HCT116 (cell line): Measurements from ENCODE around the gene CEP72. TPM values are rescaled to one million over a fixed set of nuclear protein-coding genes. Genes with fewer than 3 reads are reported as not detected.

Experiments
- ATAC-seq: fragments of 200-7000 bp; cut with Tn5 transposase; 2 replicates; pipeline ENCODE4 v1.9.1; 2020; ENCODE audit warnings: mild to moderate bottlenecking, moderate library complexity
- BruUV-seq: library from RNA; stranded (reverse); fragments of 400-500 nt; replicated peaks from 2 replicates; lab custom pipeline; 2021; lab: Mats Ljungman, UMichigan
- CTCF ChIA-PET: fragments of 300-600 bp; sonication (Branson Sonifier 250); formaldehyde crosslinking; loops from one replicate; lab custom pipeline; 2021; ENCODE audit warnings: antibody characterized with exemption; lab: Charles Lee
- POLR2A ChIA-PET: fragments of 300-600, 350-600 bp; sonication (Branson Sonifier 250); formaldehyde crosslinking; loops from one replicate; lab custom pipeline; 2021; ENCODE audit warnings: antibody characterized with exemption; lab: Charles Lee
- RAD21 ChIA-PET, 2 experiments: fragments of 300-600 bp; sonication (Branson Sonifier 250); formaldehyde crosslinking; loops; one replicate each; lab custom pipeline; 2023; ENCODE audit warnings: low total read pairs in 2 of 2; ENCODE audit not compliant: uncharacterized antibody in 2 of 2, unreplicated experiment in 2 of 2, low non-redundant PET in 1 of 2; lab: Charles Lee
- DNase-seq: peaks from one replicate; pipeline ENCODE4 v3.0.0-alpha.2; 2010; ENCODE audit warnings: low read depth, low spot score
- H2AFZ ChIP-seq: fragments of 200-600 bp; shearing (Covaris generic), sonication (generic); 2 replicates; pipeline ENCODE4 v1.6.1; 2017; ENCODE audit warnings: low read depth, mixed run types, mixed read lengths, antibody characterized with exemption, low read length; ENCODE audit not compliant: poor library complexity, severe bottlenecking
- H3K27ac ChIP-seq: 2 replicates; pipeline ENCODE4 v1.5.1; 2012; ENCODE audit warnings: low read depth, low read length
- H3K27me3 ChIP-seq: fragments of 200-600 bp; sonication (generic); 2 replicates; pipeline ENCODE4 v1.6.1; 2016; ENCODE audit warnings: mixed run types, low read length, mixed read lengths; ENCODE audit not compliant: insufficient read depth
- H3K36me3 ChIP-seq, 2 experiments: fragments of 200-500 bp in 1 of 2; fragments of 200-600 bp in 1 of 2; sonication (Bioruptor generic) in 1 of 2; sonication (generic) in 1 of 2; 2 replicates each; pipeline versions ENCODE4 v1.5.1 to v1.6.1; 2014 to 2016; ENCODE audit warnings: low read length in 2 of 2, inconsistent platforms in 1 of 2, mixed read lengths in 1 of 2, mixed run types in 1 of 2; ENCODE audit not compliant: insufficient read depth in 2 of 2, control insufficient read depth in 1 of 2
- H3K4me1 ChIP-seq, 2 experiments: fragments of 200-600 bp in 1 of 2; sonication (generic) in 1 of 2; 2 replicates each; pipeline versions ENCODE4 v1.5.1 to v1.6.1; 2012 to 2017; ENCODE audit warnings: low read length in 2 of 2, inconsistent platforms in 1 of 2, mild to moderate bottlenecking in 1 of 2, mixed read lengths in 1 of 2, mixed run types in 1 of 2, moderate library complexity in 1 of 2; ENCODE audit not compliant: insufficient read depth in 2 of 2, control insufficient read depth in 1 of 2
- H3K4me2 ChIP-seq: fragments of 200-600 bp; sonication (generic); 2 replicates; pipeline ENCODE4 v1.6.1; 2017; ENCODE audit warnings: mixed run types, low read length, mixed read lengths
- H3K4me3 ChIP-seq, 2 experiments: fragments of 200-600 bp in 1 of 2; sonication (generic) in 1 of 2; replicated peaks in 1 of 2; 2 replicates each; pipeline ENCODE4 v1.5.1; 2011 to 2016; ENCODE audit warnings: low read length in 2 of 2, control low read depth in 1 of 2, low read depth in 1 of 2, mild to moderate bottlenecking in 1 of 2, mixed read lengths in 1 of 2, mixed run types in 1 of 2
- H3K79me2 ChIP-seq: fragments of 200-600 bp; sonication (generic); 2 replicates; pipeline ENCODE4 v1.6.1; 2017; ENCODE audit warnings: mild to moderate bottlenecking, mixed run types, low read length, moderate library complexity, mixed read lengths; ENCODE audit not compliant: insufficient read depth
- H3K9ac ChIP-seq: fragments of 200-600 bp; sonication (generic); 2 replicates; pipeline ENCODE4 v1.6.1; 2016; ENCODE audit warnings: low read length, mixed read lengths
- H3K9me2 ChIP-seq: fragments of 200-600 bp; sonication (generic), shearing (Covaris generic); 2 replicates; pipeline ENCODE4 v1.6.1; 2017; ENCODE audit warnings: mixed run types, mild to moderate bottlenecking, moderate library complexity; ENCODE audit not compliant: insufficient read depth
- H3K9me3 ChIP-seq, 2 experiments: fragments of 200-500 bp in 1 of 2; fragments of 200-600 bp in 1 of 2; sonication (Bioruptor generic) in 1 of 2; sonication (generic) in 1 of 2; 2 replicates each; pipeline ENCODE4 v1.6.1; 2014 to 2017; ENCODE audit warnings: low read length in 2 of 2, mixed read lengths in 2 of 2, inconsistent platforms in 1 of 2, low read depth in 1 of 2, mild to moderate bottlenecking in 1 of 2, mixed run types in 1 of 2, moderate library complexity in 1 of 2; ENCODE audit not compliant: control insufficient read depth in 1 of 2, insufficient read depth in 1 of 2
- H4K20me1 ChIP-seq: fragments of 200-600 bp; sonication (generic), shearing (Covaris generic); 2 replicates; pipeline ENCODE4 v1.6.1; 2017; ENCODE audit warnings: mixed run types, mild to moderate bottlenecking, moderate library complexity; ENCODE audit not compliant: insufficient read depth
- CBX3 ChIP-seq: IDR thresholded peaks from 2 replicates; pipeline ENCODE4 v1.6.1; 2012; ENCODE audit warnings: low read depth
- CEBPB ChIP-seq: IDR thresholded peaks from 2 replicates; pipeline ENCODE4 v1.6.1; 2012; ENCODE audit warnings: low read depth
- ELF1 ChIP-seq: IDR thresholded peaks from 2 replicates; pipeline ENCODE4 v1.6.1; 2012; ENCODE audit warnings: low read depth, borderline replicate concordance
- EZH2 ChIP-seq: fragments of 200-600 bp; sonication (generic); IDR thresholded peaks from 2 replicates; pipeline ENCODE4 v1.6.1; 2017; ENCODE audit warnings: antibody characterized with exemption, mixed run types
- EZH2phosphoT487 ChIP-seq: fragments of 200-600 bp; IDR thresholded peaks from 2 replicates; pipeline ENCODE4 v1.6.1; 2018; ENCODE audit warnings: antibody characterized with exemption, borderline replicate concordance
- JUND ChIP-seq: IDR thresholded peaks from 2 replicates; pipeline ENCODE4 v1.6.1; 2012
- SRF ChIP-seq: IDR thresholded peaks from 2 replicates; pipeline ENCODE4 v1.6.1; 2012; ENCODE audit warnings: low read depth
- TCF7L2 ChIP-seq: IDR thresholded peaks from 2 replicates; pipeline ENCODE4 v1.7.0; 2011; ENCODE audit warnings: borderline replicate concordance, inconsistent platforms; ENCODE audit not compliant: insufficient read depth, insufficient read length; ENCODE audit errors: extremely low read depth
- YY1 ChIP-seq: IDR thresholded peaks from 2 replicates; pipeline ENCODE4 v1.6.1; 2011; ENCODE audit warnings: low read length, low read depth, moderate library complexity, mild to moderate bottlenecking; ENCODE audit not compliant: insufficient replicate concordance; ENCODE audit errors: extremely low read depth
- ZBTB33 ChIP-seq: IDR thresholded peaks from 2 replicates; pipeline ENCODE4 v1.6.1; 2011; ENCODE audit warnings: mild to moderate bottlenecking, low read length, moderate library complexity; ENCODE audit not compliant: insufficient replicate concordance; ENCODE audit errors: extremely low read depth
- ZNF274 ChIP-seq: fragments of 200-500 bp; sonication (Bioruptor generic); IDR thresholded peaks from 2 replicates; pipeline ENCODE4 v1.6.1; 2014; ENCODE audit warnings: mild to moderate bottlenecking, low read depth, low read length, inconsistent platforms
- intact Hi-C: fragments of 100-400 bp; cut with micrococcal nuclease; formaldehyde crosslinking; loops from 2 replicates; pipeline ENCODE4 v1.10.0; 2022
- total RNA-seq: library from RNA; stranded (reverse); gene quantifications from one replicate; pipeline ENCODE4 v1.2.1, GENCODE V29; 2021; ENCODE audit not compliant: unreplicated experiment
- TF ChIP-seq, protein P1 (sequence below): IDR thresholded peaks from 2 replicates; pipeline ENCODE4 v1.6.1; 2012; ENCODE audit warnings: low read depth
- TF ChIP-seq, protein P2 (sequence below): IDR thresholded peaks from 2 replicates; pipeline ENCODE4 v1.6.1; 2012

Gene CEP72
- total RNA-seq, 1 experiment from 2014 or later, result 25.6 TPM

- no peak for TF ChIP-seq EZH2
- TF ChIP-seq, all 23 proteins: peak for 0
- RAD21 ChIA-PET, result no interaction called here
Measured at GRCh38 chr5:584216-584615, 27.9 kb upstream of the CEP72 start.

DNA sequence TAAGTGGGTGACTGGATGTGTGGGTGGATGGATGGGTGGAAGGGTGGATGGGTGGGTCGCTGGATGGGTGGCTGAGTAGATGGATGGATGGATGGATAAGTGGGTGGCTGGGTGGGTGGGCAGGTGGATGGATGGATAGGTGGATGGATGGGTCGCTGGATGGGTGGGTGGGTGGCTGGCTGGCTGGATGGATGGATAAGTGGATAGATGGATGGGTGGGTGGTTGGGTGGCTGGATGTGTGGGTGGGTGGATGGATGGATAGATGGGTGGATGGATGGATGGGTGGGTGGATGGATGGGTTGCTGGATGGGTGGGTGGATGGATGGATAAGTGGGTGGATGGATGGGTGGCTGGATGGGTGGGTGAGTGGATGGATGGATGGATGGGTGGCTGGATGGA lies 27.3 kb upstream of the CEP72 start:
- ATAC-seq (no peak), DNase-seq (no peak)
- Histone ChIP-seq H3K9me2 (no peaks in the 10 kb centered on the region), H2AFZ (no peak overlapping the region), H3K27me3 (peaks cover 4% of the 10 kb centered on the region; the same call in 1 of the 2 replicates), H3K79me2 (no peaks in the 10 kb centered on the region), H4K20me1 (no peaks in the 10 kb centered on the region), H3K4me2 (no peak overlapping the region), H3K4me3 (no peak overlapping the region), H3K4me1 (no peaks in the 10 kb centered on the region), H3K27ac (no peak overlapping the region), H3K9ac (no peak overlapping the region), H3K9me3 (no peaks in the 10 kb centered on the region), H3K36me3 (no peaks in the 10 kb centered on the region)
- TF ChIP-seq, protein P1, sequence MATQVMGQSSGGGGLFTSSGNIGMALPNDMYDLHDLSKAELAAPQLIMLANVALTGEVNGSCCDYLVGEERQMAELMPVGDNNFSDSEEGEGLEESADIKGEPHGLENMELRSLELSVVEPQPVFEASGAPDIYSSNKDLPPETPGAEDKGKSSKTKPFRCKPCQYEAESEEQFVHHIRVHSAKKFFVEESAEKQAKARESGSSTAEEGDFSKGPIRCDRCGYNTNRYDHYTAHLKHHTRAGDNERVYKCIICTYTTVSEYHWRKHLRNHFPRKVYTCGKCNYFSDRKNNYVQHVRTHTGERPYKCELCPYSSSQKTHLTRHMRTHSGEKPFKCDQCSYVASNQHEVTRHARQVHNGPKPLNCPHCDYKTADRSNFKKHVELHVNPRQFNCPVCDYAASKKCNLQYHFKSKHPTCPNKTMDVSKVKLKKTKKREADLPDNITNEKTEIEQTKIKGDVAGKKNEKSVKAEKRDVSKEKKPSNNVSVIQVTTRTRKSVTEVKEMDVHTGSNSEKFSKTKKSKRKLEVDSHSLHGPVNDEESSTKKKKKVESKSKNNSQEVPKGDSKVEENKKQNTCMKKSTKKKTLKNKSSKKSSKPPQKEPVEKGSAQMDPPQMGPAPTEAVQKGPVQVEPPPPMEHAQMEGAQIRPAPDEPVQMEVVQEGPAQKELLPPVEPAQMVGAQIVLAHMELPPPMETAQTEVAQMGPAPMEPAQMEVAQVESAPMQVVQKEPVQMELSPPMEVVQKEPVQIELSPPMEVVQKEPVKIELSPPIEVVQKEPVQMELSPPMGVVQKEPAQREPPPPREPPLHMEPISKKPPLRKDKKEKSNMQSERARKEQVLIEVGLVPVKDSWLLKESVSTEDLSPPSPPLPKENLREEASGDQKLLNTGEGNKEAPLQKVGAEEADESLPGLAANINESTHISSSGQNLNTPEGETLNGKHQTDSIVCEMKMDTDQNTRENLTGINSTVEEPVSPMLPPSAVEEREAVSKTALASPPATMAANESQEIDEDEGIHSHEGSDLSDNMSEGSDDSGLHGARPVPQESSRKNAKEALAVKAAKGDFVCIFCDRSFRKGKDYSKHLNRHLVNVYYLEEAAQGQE, result no peak
- TF ChIP-seq EZH2 (no peak), YY1 (no peak), ELF1 (no peak), JUND (no peak), EZH2phosphoT487 (no peak), SRF (no peak), CBX3 (no peak), ZNF274 (no peak), TCF7L2 (no peak), CEBPB (no peak), ZBTB33 (no peak)
- TF ChIP-seq, protein P2, sequence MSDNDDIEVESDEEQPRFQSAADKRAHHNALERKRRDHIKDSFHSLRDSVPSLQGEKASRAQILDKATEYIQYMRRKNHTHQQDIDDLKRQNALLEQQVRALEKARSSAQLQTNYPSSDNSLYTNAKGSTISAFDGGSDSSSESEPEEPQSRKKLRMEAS, result no peak
- POLR2A ChIA-PET, result no interaction called here
- intact Hi-C loops, result no loop called here
- RAD21 ChIA-PET, result no interaction called here
- CTCF ChIA-PET, result no interaction called here
- no TSS peak for BruUV-seq

More at GRCh38 chr5:584216-584615, 27.9 kb upstream of the CEP72 start:
- ChIA-PET CTCF (no interaction called here), POLR2A (no interaction called here)
- no peak overlapping the region for H3K4me2 ChIP-seq
- H3K27me3 ChIP-seq, result peaks cover 8% of the 10 kb centered on the region; the same call in 1 of the 2 replicates
- no peaks in the 10 kb centered on the region for H3K4me1 ChIP-seq
- no peak overlapping the region for H3K27ac ChIP-seq
- no peaks in the 10 kb centered on the region for H3K36me3 ChIP-seq
- ATAC-seq (no peak), DNase-seq (no peak)
- intact Hi-C loops, result no loop called here
- H2AFZ ChIP-seq, result no peak overlapping the region
- H3K9me2 ChIP-seq, result no peaks in the 10 kb centered on the region
- H3K79me2 ChIP-seq, result no peaks in the 10 kb centered on the region
- BruUV-seq, result no TSS peak
- no peaks in the 10 kb centered on the region for H3K9me3 ChIP-seq
- H4K20me1 ChIP-seq, result no peaks in the 10 kb centered on the region
- no peak overlapping the region for H3K9ac ChIP-seq
- H3K4me3 ChIP-seq, result no peak overlapping the region
